HG03558 (cell line): Measurements from ENCODE around the gene DGKD.

ENCODE experiments used
- ATAC-seq: cut with Tn5 transposase; IDR thresholded peaks from one replicate; pipeline ENCODE4 v1.9.1; 2021; ENCODE audit warnings: moderate number of reproducible peaks; ENCODE audit not compliant: unreplicated experiment; ENCODE audit errors: extremely low read depth

DGKD gene

DNA sequence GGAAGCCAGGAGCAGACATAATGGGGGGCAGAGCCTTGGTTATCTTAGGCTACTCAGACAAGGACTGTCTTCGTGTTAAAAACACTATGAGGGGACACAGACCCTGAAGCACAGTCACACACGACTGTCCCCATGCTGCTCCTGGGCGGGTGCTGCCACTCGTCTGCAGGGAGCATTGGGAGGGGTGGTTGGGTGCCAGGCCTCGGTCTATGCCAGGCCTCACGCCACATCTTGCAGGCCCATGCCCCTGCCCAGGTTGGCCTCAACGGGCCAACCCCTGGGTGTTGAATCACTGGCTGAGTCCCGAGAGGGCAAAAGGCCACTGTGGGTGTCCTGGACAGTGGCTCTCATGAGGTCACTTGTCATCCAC, 114.4 kb downstream of the DGKD start:
- ATAC-seq = no peak

GRCh38 chr2:233469261-233470010, 115.1 kb downstream of the DGKD start:
- ATAC-seq = no peak

DNA sequence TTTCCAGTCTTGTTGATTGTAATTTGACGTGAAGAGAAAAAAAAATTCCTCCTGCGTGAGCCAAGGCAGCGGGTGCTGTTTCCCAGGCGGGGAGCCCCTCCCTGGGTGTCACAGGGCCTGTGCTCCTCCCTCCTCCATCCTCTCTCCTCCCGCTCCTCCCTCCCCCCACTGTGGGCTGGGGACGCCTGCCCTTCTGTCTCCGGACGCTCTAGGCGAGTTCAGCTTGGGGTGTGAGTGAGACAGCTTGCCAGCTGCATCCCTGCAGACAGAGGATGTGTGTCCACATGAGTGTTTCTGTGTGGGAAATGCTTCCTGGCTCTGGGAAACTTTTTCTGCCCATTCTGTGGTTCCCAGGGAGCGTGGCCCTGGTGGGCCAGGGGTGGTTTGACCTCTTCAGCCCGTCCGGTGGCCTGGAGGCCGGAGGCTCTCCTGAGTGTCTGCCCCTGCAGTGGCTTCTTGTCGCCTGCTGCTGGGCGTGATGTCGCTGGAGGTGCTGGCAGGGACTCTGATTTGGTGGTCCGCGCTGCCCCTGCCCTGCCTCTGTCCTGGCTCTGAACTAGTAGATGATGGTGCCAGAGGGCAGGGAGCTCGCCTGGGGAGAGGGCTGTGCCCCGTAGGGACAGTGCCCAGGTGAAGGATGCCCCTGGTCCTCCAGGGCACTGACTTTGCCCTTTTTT, 115.9 kb downstream of the DGKD start:
- ATAC-seq = no peak

GRCh38 chr2:233470839-233471238, 116.5 kb downstream of the DGKD start:
- ATAC-seq = no peak

DNA sequence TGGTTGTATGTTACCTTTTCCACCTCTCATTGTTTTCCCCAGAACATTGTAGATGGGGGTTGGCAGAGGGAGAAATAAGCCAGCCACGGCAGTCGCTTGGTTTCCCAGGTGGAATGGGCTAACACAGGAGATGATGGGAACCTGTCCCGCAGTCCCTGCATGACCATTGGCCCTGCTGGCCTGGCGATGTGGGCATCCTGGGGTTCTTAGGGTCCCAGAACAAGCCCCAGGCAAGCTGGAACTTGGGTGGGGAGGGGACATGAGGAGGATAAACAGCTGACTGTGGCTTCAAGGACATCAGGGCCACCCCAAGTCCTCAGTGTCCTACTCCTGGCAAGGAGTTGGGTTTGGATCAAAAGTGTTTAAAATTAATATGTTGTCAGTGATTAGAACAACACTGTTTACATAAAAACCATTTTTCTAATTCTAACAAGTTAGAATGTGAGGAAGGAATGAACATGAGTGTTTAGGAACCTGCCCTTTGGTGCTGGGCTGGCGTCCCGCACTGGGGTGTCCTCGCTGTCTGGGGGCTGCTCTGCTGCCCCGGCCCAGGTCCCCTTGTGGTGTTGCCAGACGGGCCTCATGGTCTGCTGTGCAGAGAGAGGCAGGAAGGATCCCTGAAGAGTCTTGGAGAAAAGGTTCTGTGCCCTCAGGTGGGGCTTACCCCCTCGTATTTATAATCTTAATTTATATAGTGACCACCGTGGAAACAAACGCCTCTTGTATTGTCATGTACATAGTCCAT, 117.2 kb downstream of the DGKD start:
- no peak for ATAC-seq

- ATAC-seq = no peak
Observed at GRCh38 chr2:233473386-233473791, 119.1 kb downstream of the DGKD start.

DNA sequence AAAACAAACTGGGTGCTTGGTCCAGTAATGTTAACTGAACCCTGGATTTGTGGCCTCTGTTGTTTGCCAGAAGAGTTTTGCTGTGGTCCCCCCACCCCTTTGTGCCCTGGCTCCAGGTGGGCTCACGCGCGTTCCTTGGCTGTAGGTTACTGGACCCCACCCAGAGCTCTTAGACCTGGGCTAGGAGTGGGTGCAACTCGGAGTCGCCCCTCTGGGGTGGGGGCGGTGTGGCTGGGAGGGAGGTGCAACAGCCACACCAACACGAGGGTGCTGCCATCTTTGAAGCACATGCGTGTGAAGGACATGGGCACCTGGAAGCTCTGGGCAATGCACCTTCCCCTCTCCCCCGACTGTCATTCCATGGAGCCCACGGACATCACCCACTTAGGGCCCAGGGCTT, 119.6 kb downstream of the DGKD start:
- ATAC-seq = no peak

DNA sequence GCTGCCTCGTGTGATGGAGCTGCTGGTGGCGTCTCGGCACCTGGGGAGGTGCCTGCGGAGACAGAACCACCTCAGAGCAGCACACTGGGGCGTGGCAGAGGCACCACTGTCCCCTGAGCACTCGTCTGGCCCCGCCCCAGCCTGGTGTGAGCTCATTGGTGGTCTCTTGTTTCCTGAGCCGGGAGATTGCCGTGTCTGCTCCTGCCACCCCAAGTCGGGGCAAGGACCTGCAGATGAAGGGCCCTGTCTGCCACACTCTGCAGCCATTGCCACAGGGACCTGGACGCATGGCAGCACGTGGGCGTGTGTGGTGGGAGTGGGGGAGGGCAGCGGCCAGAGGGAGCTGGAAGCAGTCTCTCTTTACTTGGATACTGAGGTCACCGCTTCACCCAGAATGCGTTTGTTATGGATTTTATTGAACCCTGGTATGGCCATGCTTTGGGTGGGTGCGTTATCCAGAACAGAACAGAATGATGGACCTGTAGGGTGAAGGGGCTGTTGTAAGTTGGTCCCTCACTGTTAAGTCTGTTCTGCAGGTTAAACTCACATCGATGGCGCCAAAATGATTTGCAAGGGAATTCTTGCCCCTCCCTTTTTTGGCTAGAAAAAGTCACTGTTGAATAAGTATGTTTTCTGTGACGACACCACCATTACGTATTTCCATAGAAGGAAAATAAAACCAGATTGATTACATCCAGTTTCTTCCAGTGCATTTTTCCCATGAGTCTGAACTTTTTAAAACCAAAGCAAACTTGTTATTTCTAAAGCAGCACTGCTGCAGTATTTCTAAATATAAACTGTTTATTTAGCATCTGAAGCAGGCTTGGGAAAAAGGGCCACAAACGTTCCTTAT, 120.2 kb downstream of the DGKD start:
- ATAC-seq = no peak

- ATAC-seq = no peak
Observed at GRCh38 chr2:233476063-233476410, 121.7 kb downstream of the DGKD start.

GRCh38 chr2:233476651-233477547, 122.6 kb downstream of the DGKD start:
- no peak for ATAC-seq

- no peak for ATAC-seq
Observed at GRCh38 chr2:233477548-233478433, 123.5 kb downstream of the DGKD start.

- ATAC-seq = no peak
Observed at GRCh38 chr2:233479616-233480489, 125.6 kb downstream of the DGKD start.

GRCh38 chr2:233480490-233481202, 126.4 kb downstream of the DGKD start:
- ATAC-seq = no peak

GRCh38 chr2:233481368-233482142, 127.3 kb downstream of the DGKD start:
- ATAC-seq = no peak

- no peak for ATAC-seq
Observed at GRCh38 chr2:233482616-233483015, 128.3 kb downstream of the DGKD start.

- ATAC-seq = no peak
Observed at GRCh38 chr2:233485726-233486125, 131.4 kb downstream of the DGKD start.
